MG63 (cell line): ENCODE results near the gene NECTIN3. TPM values are rescaled to one million over a fixed set of nuclear protein-coding genes. Genes with fewer than 3 reads are reported as not detected.
A peak's percentile ranks its signal among the peaks of the same experiment; 100 is the strongest.

ENCODE experiments used
- DNase-seq: peaks from one replicate; pipeline ENCODE4 v3.0.0-alpha.2; 2020
- H3K27me3 ChIP-seq: fragments of 250-450 bp; sonication (Bioruptor Pico); 2 replicates; pipeline ENCODE4 v1.5.1; 2020; ENCODE audit warnings: mild to moderate bottlenecking, moderate library complexity
- H3K36me3 ChIP-seq: fragments of 250-450 bp; sonication (Bioruptor Pico); 2 replicates; pipeline ENCODE4 v1.5.1; 2020; ENCODE audit warnings: mild to moderate bottlenecking, moderate library complexity
- H3K4me3 ChIP-seq: fragments of 250-450 bp; sonication (Bioruptor Pico); 2 replicates; pipeline ENCODE4 v1.5.1; 2020; ENCODE audit warnings: mild to moderate bottlenecking, moderate library complexity
- H3K9me3 ChIP-seq: fragments of 250-450 bp; sonication (Bioruptor Pico); 2 replicates; pipeline ENCODE4 v1.5.1; 2020; ENCODE audit warnings: mild to moderate bottlenecking, moderate library complexity
- total RNA-seq: library from RNA; depleted of rRNA; stranded (reverse); fragments of >200 nt; shearing (Covaris generic); gene quantifications from 2 replicates; pipeline ENCODE4 v1.2.3, GENCODE V29; 2014; ENCODE audit warnings: low replicate concordance

NECTIN3 gene
- total RNA-seq, 1 experiment from 2014 or later, result 23.0 TPM

DNA sequence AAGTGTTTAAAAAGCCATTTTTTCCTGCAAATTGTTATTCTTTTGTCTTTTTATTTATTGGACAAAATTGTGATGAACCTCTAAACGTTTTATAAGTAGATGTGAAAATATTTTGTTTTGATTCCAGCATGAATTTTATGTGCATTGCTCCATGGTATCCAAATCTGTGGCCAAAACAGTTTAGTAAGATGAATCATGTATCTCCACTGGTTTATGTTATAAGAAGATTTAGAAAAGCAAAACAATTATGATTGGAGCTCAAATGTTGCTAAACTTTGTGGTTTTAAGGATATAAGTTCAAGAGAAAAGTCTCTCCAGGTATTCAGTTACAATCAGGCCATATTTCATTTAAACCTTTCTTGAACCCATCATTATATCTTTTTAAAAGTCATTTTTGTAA lies 80.9 kb downstream of the NECTIN3 start:
- Histone ChIP-seq H3K27me3 (no peaks in the 10 kb centered on the region), H3K9me3 (no peaks in the 10 kb centered on the region), H3K4me3 (no peak overlapping the region), H3K36me3 (no peaks in the 10 kb centered on the region)
- no peak for DNase-seq

DNA sequence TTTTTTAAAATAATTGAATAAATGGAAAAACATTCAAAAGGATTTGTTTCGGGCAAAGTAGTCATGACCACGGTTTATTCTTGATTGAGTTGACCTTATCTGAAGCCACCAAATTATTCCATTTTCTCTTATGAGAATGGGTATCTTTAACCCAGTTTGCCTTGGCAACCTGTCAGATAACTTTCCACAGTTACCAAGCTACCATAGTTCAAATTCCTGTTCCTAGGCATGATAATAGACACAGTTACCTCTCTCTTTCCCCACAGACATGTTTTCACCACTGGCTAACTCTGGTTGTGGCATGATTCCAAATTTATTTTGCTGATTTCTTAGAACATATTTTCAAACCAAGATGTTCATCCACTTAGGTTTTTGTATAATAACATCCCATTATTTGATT lies 84.9 kb downstream of the NECTIN3 start:
- DNase-seq, result no peak
- Histone ChIP-seq H3K36me3 (no peaks in the 10 kb centered on the region; the same call in 1 of the 2 replicates), H3K9me3 (no peaks in the 10 kb centered on the region), H3K27me3 (no peaks in the 10 kb centered on the region), H3K4me3 (no peak overlapping the region)

DNA sequence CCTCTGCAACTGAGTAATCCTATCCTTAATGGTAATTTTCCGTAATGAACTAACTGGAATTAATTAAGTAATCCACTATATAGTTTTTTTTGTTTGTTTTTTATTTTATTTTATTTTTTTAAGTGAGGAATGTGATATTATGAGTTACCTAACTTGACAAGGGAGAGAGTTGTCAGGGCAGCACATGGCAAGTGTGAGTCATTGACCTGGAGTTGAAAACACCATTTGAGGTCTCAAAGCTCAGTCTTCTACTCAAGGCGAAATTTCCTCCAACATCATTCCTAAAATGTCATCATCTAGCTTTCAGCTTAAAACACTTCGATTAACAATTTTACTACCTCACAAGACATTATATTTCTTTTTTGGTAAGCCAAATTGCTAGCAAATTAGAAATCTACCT lies 87.8 kb downstream of the NECTIN3 start:
- Histone ChIP-seq H3K27me3 (no peaks in the 10 kb centered on the region), H3K9me3 (no peaks in the 10 kb centered on the region), H3K36me3 (no peaks in the 10 kb centered on the region; the same call in 1 of the 2 replicates), H3K4me3 (no peak overlapping the region)
- no peak for DNase-seq

DNA sequence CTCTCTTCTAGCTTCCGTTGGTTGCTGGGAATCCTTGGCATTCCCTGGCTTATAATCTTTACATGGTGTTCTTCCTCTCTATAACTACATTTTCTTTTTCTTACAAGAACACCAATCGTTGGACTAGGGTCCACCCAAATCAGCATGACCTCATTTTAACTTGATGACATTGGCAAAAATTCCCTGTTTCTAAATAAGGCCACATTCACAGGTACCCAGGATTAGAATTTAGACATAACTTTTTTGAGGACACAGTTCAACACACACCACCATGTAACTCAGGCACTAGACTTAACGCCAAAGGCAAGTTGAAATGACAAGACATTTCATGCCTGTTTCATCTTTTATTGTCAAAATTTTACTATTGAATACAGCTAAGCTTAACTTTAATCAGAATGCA lies 93.0 kb downstream of the NECTIN3 start:
- no peaks in the 10 kb centered on the region for H3K27me3 ChIP-seq
- DNase-seq, result no peak

DNA sequence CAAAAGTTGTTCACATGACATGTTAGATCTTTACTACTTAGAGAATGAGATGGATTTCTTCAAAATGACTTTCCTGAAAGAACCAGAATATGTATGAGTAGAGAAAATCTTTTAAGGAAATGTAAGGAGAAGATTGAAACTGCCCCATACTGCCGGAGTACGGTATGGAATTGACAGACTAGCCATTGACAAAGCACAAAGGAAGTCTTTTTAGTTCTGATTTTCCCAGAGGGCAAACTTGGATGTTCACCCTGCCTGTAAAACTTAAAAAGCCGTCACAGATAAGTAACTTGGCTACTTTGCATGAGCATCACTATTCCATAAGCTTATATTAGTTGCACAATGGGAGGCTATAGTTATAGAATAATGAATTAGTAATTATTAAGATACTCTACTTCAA lies 93.8 kb downstream of the NECTIN3 start:
- H3K4me3 ChIP-seq, result no peak overlapping the region
- no peaks in the 10 kb centered on the region for H3K9me3 ChIP-seq
- no peaks in the 10 kb centered on the region for H3K36me3 ChIP-seq
- DNase-seq, result no peak
- no peaks in the 10 kb centered on the region for H3K27me3 ChIP-seq

More for the DNA sequence above, 93.0 kb downstream of the NECTIN3 start:
- H3K9me3 ChIP-seq, result no peaks in the 10 kb centered on the region
- H3K4me3 ChIP-seq, result no peak overlapping the region
- H3K36me3 ChIP-seq, result no peaks in the 10 kb centered on the region

DNA sequence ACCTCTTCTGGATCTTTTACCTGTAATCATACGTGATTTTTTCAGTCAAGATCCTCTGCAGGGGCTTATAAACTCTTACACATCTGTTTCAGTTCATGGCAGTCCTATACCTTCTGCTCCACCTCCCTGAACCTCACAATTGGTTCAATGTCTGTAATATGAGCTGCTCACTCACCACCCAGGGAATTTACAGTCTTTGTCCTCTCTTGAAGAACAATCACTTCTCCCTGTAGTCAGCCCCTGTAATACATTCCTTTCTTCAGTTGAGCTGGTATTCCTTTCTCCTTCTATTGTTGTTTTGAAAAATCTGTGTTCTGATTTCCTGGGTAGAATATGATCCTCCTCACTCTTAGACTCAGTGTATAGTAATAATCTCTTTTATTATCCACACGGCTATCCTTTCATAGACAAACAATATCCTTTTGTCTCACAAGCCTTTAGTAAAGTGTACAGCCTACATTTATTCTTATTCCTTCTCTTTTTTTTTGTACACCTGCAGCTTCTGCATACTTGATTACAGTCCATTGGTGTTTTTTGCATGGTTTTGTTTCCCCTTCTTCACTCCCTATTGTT lies 101.8 kb downstream of the NECTIN3 start:
- no peak for DNase-seq

DNA sequence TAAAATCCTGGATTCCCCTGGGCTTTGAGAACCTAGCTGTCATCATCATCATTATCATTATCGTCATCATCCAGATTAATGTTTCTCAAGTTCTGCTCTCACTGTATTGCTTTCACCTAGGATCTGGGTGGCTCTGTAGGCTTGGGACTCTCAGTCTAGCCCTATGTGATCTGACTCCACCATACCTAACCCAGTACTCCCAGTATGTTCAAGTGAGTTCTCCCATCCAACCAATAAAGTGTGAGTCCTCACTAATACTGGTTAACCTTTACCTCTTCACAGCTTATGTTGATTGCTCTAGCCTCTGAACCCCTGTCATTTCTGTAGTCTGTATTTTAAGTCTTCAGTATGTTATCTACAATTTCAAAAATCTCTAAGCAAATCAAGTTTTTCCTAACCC lies 102.3 kb downstream of the NECTIN3 start:
- no peaks in the 10 kb centered on the region for H3K36me3 ChIP-seq
- no peak overlapping the region for H3K4me3 ChIP-seq
- DNase-seq, result no peak
- no peaks in the 10 kb centered on the region for H3K9me3 ChIP-seq
- no peaks in the 10 kb centered on the region for H3K27me3 ChIP-seq

More for the DNA sequence above, 101.8 kb downstream of the NECTIN3 start:
- H3K9me3 ChIP-seq, result no peaks in the 10 kb centered on the region
- H3K36me3 ChIP-seq, result no peaks in the 10 kb centered on the region
- no peak overlapping the region for H3K4me3 ChIP-seq
- H3K27me3 ChIP-seq, result no peaks in the 10 kb centered on the region

DNA sequence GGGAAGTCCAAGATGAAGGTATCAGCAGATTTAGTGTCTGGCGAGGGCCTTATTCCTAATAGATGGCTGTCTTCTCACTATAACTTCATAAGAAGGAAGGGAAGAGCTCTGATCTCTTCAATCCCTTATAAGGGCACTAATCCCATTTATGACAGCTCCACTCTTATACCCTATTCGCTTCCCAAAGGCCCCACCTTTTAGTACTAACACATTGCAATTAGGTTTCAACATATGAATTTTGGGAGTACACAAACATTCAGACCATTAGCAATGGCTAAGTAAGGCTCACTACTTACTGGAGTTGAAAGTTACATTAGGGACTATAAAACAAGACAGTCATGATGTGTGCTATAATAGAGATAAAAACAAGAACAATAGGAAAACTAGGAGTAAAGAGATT lies 118.9 kb downstream of the NECTIN3 start:
- Histone ChIP-seq H3K9me3 (no peaks in the 10 kb centered on the region), H3K27me3 (no peaks in the 10 kb centered on the region), H3K4me3 (no peak overlapping the region), H3K36me3 (no peaks in the 10 kb centered on the region; the same call in none of the 2 replicates)
- no peak for DNase-seq

DNA sequence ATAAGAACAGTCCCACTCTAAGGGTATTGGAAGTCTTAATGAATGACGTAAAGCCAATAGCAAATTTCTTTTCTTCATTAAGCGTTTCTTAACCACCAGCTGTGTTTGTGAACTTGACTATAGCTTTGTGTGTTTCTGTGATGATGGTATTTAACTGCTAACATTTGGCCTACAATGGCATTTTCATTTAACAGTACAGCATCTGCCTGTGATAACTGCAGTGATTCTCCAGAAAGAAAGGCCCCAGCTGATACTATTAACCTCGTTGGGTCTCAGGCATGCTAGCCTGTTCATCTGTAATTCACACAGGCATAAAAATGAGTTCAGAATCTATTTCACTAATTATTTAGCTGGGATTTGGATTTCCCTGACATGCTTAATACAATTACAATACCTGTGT lies 121.9 kb downstream of the NECTIN3 start:
- H3K36me3 ChIP-seq, result no peaks in the 10 kb centered on the region; the same call in none of the 2 replicates
- no peaks in the 10 kb centered on the region for H3K9me3 ChIP-seq

DNA sequence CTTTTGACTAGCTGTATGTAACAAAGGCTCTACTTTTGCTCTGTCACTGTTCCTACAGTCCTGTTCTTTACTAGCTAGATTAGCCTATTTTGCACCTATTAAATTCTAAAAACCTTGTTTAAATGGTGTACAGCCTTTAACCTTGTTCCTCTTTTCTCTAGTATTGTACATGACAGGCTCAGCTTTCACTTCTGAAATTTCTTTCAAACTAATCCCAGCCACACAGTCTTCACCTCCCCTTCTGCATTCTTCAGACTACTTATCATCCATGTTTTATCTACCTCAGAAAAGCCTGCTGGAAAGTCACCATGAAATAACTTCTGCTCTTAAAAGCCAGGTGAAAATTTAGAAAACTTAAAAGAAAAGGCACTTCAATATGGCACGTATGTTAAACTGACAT lies 122.4 kb downstream of the NECTIN3 start:
- no peak for DNase-seq
- H3K27me3 ChIP-seq, result no peaks in the 10 kb centered on the region
- no peaks in the 10 kb centered on the region; the same call in none of the 2 replicates for H3K36me3 ChIP-seq
- H3K9me3 ChIP-seq, result no peaks in the 10 kb centered on the region
- H3K4me3 ChIP-seq, result no peak overlapping the region

More for the DNA sequence above, 121.9 kb downstream of the NECTIN3 start:
- DNase-seq, result no peak
- Histone ChIP-seq H3K4me3 (no peak overlapping the region), H3K27me3 (no peaks in the 10 kb centered on the region)

DNA sequence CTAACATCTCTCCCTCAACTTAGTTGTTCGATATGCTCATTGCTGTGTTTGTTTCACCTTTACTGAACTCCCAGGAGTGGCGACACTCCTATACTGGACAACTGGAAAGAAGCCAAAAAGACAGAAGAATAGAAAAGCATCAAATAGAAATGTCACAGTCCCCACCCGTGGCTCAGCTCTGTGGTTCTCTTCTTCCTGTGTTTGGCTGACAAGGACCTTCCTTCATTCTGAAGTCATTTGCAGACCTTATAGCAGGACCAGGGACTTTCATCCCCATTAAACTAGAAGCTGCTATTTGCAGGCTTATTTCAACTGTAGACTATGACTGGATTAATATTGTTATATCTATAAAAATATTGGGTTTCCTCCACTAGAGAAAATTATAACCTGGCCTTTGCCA lies 125.9 kb downstream of the NECTIN3 start:
- no peak for DNase-seq
- Histone ChIP-seq H3K9me3 (no peaks in the 10 kb centered on the region), H3K36me3 (no peaks in the 10 kb centered on the region; the same call in none of the 2 replicates), H3K4me3 (no peak overlapping the region), H3K27me3 (no peaks in the 10 kb centered on the region)

DNA sequence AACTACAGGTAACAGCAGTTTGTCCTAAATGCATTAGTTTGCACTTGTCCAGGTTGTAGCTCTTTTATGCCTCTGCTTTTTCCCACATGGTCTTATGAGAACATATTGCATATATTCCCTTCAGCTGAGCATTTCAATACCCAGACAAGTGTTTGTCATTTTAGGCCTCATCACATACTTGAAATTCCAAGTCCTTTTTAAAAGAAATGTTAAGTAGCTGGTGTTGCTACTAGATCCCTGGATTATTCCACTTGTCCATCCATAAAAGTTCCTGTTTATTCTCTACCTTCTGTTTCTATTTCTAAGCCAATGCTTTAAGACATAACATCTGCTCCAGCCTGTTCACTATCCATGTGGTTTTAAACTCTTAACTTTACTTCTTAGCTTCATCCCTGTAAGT lies 128.4 kb downstream of the NECTIN3 start:
- no peak overlapping the region for H3K4me3 ChIP-seq
- H3K27me3 ChIP-seq, result no peaks in the 10 kb centered on the region
- DNase-seq, result no peak
- H3K9me3 ChIP-seq, result no peaks in the 10 kb centered on the region
- no peaks in the 10 kb centered on the region for H3K36me3 ChIP-seq

DNA sequence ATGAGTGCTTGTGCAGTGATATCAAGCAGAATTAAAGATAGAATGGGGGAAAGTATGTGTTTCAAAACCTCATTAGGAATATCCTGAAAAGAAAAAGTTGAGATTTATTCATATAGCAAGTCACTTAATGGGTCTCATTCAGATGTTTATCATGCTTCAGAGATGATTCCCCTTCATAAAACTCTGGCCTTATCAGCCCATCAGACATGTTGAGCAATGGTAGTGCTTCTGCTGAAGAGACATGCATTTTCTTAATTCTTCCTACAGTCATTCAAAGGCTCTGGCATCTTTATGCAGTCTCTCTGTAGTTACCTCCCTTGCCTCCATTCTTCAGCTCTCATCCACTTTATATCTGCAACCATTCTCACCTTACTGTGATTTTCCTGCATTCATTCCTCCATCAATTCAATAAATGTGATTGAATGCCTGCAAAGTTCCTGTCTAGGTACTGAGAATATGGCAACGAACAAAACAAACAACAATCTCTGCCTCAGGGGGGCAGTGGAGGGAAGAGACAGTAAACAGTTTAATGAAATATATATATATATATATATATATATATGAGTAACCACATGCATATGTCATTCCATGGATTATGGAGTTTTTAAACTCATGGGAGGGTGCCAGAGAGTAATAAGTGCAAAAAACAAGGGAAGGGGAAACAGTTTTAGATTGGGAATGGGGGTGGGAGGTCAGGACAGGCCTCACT lies 138.5 kb downstream of the NECTIN3 start:
- DNase-seq, result peak; percentile 20
- Histone ChIP-seq H3K36me3 (no peaks in the 10 kb centered on the region), H3K9me3 (no peaks in the 10 kb centered on the region), H3K4me3 (no peak overlapping the region), H3K27me3 (no peaks in the 10 kb centered on the region)

DNA sequence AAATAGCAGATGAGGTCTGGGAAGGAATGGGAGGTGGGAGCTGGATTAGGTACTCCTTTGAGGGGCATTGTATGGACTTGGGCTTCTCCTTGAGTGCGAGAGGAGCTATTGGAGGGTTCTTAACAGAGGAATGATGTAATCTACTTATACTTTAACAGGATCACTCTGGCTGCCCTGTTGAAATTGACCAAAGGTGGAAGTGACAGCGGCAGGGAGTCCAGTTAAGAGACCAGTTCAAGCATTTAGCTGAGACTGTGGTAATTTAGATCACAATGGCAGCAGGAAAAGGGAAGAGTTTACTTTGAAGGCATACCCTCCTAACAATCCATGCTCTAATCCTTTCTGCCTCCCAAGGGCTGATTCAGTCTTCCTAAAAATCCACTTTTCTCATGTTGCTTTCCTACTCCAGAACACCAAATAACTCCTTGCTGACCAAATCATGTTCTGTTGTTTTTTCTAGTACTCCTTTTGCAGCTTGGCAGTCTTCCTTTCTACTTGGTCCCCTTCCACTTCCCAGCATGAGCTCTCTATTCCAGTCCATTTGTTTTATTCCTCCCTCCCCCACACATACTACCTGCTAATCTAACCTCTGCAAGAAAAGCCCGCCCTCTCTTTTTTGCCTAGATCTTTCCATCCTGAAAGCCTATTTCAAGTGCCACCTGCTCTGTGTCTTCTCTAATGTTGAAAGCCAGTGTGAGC lies 139.4 kb downstream of the NECTIN3 start:
- no peaks in the 10 kb centered on the region for H3K9me3 ChIP-seq
- H3K36me3 ChIP-seq, result no peaks in the 10 kb centered on the region
- no peaks in the 10 kb centered on the region for H3K27me3 ChIP-seq
- H3K4me3 ChIP-seq, result no peak overlapping the region
- peak; percentile 30 for DNase-seq

DNA sequence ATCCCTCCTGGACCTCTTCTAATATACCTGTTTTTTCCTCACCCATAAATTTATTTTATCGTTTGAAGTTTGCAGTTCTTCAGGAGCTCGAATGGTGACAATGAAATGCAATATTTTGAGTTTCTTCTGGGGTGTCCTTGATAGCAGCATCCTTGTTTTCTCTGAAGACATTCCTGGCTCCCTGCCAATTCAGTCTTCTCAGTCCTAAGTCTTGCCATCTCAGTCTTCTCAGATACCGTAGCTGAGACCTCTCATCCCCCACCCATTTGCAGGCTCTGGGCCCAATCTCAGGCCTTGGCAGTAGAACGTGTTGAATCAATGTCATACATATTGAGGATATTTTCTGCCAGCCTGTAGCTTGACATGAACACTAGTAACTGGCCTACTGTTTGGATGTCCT lies 140.9 kb downstream of the NECTIN3 start:
- H3K36me3 ChIP-seq, result no peaks in the 10 kb centered on the region
- H3K9me3 ChIP-seq, result no peaks in the 10 kb centered on the region
- H3K4me3 ChIP-seq, result no peak overlapping the region
- no peaks in the 10 kb centered on the region for H3K27me3 ChIP-seq
- no peak for DNase-seq

DNA sequence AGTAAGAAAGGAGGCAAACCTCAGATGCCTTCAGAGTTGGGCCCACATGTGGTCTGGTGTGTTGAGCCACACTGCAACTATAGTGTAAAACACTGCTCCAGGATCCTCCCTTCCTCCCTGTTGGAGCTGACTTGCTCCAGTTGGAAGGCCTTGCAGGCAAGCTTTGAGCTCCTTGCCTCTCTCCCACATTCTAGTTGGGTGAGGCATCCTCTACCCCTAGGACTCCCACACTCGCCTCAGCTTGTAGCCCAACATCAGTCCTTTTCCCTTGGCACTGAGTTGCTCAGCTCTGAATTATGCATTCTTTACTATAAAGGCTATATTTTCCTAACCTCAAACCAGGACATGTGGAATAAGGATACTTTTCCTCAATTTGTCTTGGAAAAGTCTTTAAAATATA lies 143.9 kb downstream of the NECTIN3 start:
- no peak for DNase-seq
- Histone ChIP-seq H3K4me3 (no peak overlapping the region), H3K27me3 (no peaks in the 10 kb centered on the region), H3K9me3 (no peaks in the 10 kb centered on the region), H3K36me3 (no peaks in the 10 kb centered on the region)

DNA sequence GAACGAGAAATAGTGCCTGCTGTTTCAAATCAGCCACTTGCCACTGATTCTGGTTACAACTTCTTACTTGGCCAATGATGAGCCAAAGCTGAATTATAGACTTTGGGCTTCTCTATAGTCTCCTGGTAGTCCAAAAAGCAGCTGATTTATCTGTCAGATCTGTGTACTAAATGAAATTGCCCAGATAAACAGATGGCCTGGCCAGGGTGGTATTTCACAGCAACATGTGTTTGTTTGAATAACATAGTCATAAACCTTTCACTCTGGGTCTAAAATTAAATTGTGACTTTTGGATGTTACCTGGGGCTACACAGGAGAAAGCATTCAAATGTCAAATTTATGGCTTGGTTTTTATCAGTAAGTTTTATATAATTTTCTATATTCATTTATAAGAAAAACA lies 147.0 kb downstream of the NECTIN3 start:
- no peak for DNase-seq
- H3K9me3 ChIP-seq, result no peaks in the 10 kb centered on the region

DNA sequence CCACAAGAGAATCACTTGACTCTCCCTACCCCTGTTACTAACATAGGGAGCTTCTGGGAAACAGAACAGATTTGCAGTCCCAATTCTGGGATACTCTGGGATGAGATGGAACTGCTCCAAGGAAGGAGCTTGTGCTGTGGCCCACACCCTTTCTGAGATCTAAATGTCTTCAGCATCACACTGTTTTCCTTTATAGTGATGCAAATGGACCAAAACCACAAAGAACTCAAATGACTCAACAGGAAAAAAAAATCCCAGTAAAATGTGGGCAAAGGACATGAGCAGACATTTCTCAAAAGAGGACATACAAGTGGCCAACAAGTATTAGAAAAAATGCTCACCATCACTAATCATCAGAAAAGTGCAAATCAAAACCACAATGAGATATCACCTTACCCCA lies 155.6 kb downstream of the NECTIN3 start:
- DNase-seq, result no peak
- no peaks in the 10 kb centered on the region for H3K9me3 ChIP-seq
- H3K4me3 ChIP-seq, result no peak overlapping the region
- no peaks in the 10 kb centered on the region for H3K27me3 ChIP-seq
- no peaks in the 10 kb centered on the region for H3K36me3 ChIP-seq

More for the DNA sequence above, 147.0 kb downstream of the NECTIN3 start:
- Histone ChIP-seq H3K36me3 (no peaks in the 10 kb centered on the region), H3K4me3 (no peak overlapping the region), H3K27me3 (no peaks in the 10 kb centered on the region)
